PC-9 (cell line): ENCODE measurements around the gene PALLD. TPM values are rescaled to one million over a fixed set of nuclear protein-coding genes. Genes with fewer than 3 reads are reported as not detected.
A peak's percentile ranks its signal among the peaks of the same experiment; 100 is the strongest.

Experiments used
- BruUV-seq: library from RNA; stranded (reverse); fragments of 400-500 nt; replicated peaks from 2 replicates; lab custom pipeline; 2021; lab: Mats Ljungman, UMichigan
- CTCF ChIA-PET: fragments of 300-600 bp; sonication (Branson Sonifier 250); formaldehyde crosslinking; loops from one replicate; lab custom pipeline; 2022; ENCODE audit warnings: antibody characterized with exemption; lab: Charles Lee
- POLR2A ChIA-PET: fragments of 300-600 bp; sonication (Branson Sonifier 250); formaldehyde crosslinking; loops from one replicate; lab custom pipeline; 2022; ENCODE audit warnings: antibody characterized with exemption; ENCODE audit not compliant: unreplicated experiment; lab: Charles Lee
- DNase-seq, 2 experiments: peaks; one replicate each; pipeline versions ENCODE4 v3.0.0 to v3.0.0-alpha.2; 2015 to 2022; ENCODE audit warnings: mixed read lengths in 1 of 2
- H2AFZ ChIP-seq: fragments of 200-600 bp; sonication (generic); 2 replicates; pipeline ENCODE4 v1.8.1; 2017; ENCODE audit warnings: antibody characterized with exemption
- H3F3A ChIP-seq: fragments of 200-600 bp; sonication (generic); 2 replicates; pipeline ENCODE4 v1.8.1; 2017; ENCODE audit warnings: antibody characterized with exemption, mild to moderate bottlenecking, low read depth; ENCODE audit not compliant: insufficient read depth
- H3K27ac ChIP-seq: fragments of 200-600 bp; sonication (generic); 2 replicates; pipeline ENCODE4 v1.6.1; 2016; ENCODE audit warnings: mixed run types
- H3K27me3 ChIP-seq: fragments of 200-600 bp; sonication (generic); 2 replicates; pipeline ENCODE4 v1.6.1; 2016; ENCODE audit warnings: low read depth, mixed run types; ENCODE audit not compliant: insufficient read depth
- H3K36me3 ChIP-seq: fragments of 200-600 bp; sonication (generic); 2 replicates; pipeline ENCODE4 v1.6.1; 2016; ENCODE audit warnings: low read depth, mixed run types
- H3K4me1 ChIP-seq: fragments of 200-600 bp; sonication (generic); replicated peaks from 2 replicates; pipeline ENCODE4 v1.6.1; 2016; ENCODE audit warnings: mixed run types; ENCODE audit not compliant: insufficient read depth
- H3K4me2 ChIP-seq: fragments of 200-600 bp; sonication (generic); 2 replicates; pipeline ENCODE4 v1.6.1; 2017; ENCODE audit warnings: mixed run types
- H3K4me3 ChIP-seq: fragments of 200-600 bp; sonication (generic); 2 replicates; pipeline ENCODE4 v1.6.1; 2016; ENCODE audit warnings: mixed run types
- H3K79me2 ChIP-seq: fragments of 200-600 bp; sonication (generic); 2 replicates; pipeline ENCODE4 v1.6.1; 2017; ENCODE audit warnings: low read depth, mixed run types
- H3K9me2 ChIP-seq: fragments of 200-600 bp; sonication (generic); 2 replicates; pipeline ENCODE4 v1.8.1; 2017; ENCODE audit warnings: mild to moderate bottlenecking; ENCODE audit not compliant: insufficient read depth
- H3K9me3 ChIP-seq: fragments of 200-600 bp; sonication (generic); 2 replicates; pipeline ENCODE4 v1.8.1; 2016; ENCODE audit warnings: low read depth; ENCODE audit not compliant: insufficient read depth
- H4K20me1 ChIP-seq: fragments of 200-600 bp; sonication (generic); 2 replicates; pipeline ENCODE4 v1.8.1; 2017; ENCODE audit not compliant: insufficient read depth
- CTCF ChIP-seq: fragments of 200-600 bp; sonication (generic); conservative IDR thresholded peaks from 2 replicates; pipeline ENCODE4 v1.6.1; 2017; ENCODE audit warnings: mixed run types, antibody characterized with exemption, mild to moderate bottlenecking, moderate library complexity
- EZH2 ChIP-seq: fragments of 200-600 bp; sonication (generic); IDR thresholded peaks from 2 replicates; pipeline ENCODE4 v1.8.0; 2017; ENCODE audit warnings: antibody characterized with exemption, low read depth
- intact Hi-C: fragments of 100-400 bp; cut with micrococcal nuclease; formaldehyde crosslinking; loops from one replicate; pipeline ENCODE4 v1.10.0; 2022; ENCODE audit not compliant: unreplicated experiment
- total RNA-seq: library from RNA; stranded (reverse); gene quantifications from 2 replicates; pipeline ENCODE4 v1.2.3, GENCODE V29; 2021

The PALLD gene
- total RNA-seq, 1 experiment from 2014 or later: 156 TPM

DNA sequence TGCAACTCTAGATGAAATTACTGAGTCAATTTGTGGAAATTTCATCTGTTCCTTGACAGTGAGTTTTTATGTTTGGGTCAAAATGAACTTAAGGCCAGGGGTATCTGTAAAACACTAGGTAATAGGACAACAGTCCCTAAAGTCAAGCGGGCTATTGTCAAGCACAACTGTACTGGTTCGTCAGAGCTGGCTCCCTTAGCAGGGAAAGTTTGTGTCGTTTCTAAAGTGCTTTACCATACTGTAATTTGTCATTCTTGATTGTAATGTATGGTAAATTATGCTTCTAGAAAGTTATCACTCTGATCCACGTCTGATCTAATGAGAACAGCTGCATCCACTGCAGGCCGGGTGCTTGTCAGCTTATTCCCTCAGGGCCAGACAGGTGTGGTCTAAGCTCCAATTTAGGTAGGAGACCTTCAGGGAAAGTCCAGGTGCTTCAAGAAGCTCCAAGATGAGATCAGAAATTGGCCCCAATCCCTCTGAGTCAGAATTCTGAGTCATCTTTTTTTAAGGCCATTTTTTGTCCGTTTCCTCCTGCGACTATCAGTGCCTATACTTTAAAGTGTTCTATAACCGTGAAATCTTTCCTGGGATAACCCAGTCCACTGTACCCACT lies 92.2 kb downstream of the PALLD start:
- Histone ChIP-seq H3K9me2 (no peaks in the 10 kb centered on the region), H3F3A (peaks cover 36% of the 10 kb centered on the region), H4K20me1 (no peaks in the 10 kb centered on the region), H3K4me1 (peaks cover 52% of the 10 kb centered on the region), H3K9me3 (no peaks in the 10 kb centered on the region), H3K27ac (peak overlapping the region; percentile 98), H3K79me2 (no peaks in the 10 kb centered on the region), H3K36me3 (no peaks in the 10 kb centered on the region), H2AFZ (0 out of 2 replicates have a peak overlapping the region, but pooled peaks have one; percentile 6), H3K4me2 (peak overlapping the region; percentile 75), H3K27me3 (no peaks in the 10 kb centered on the region), H3K4me3 (no peak overlapping the region)
- DNase-seq: peak; percentile 75 to 93
- intact Hi-C loops: loop anchor here (1.0 to 10.0 kb wide), 7 partner anchors 42 to 404 kb away; no protein-coding TSS in a partner anchor
- BruUV-seq: no TSS peak
- CTCF ChIA-PET: interaction anchor here (0.8 to 1.0 kb wide), 3 partner anchors 30 to 67 kb away, joined by 3 to 4 read pairs (median 4); no protein-coding TSS in a partner anchor
- POLR2A ChIA-PET: interaction anchor here (0.5 to 1.0 kb wide), 4 partner anchors 12 to 74 kb away, joined by 3 to 10 read pairs (median 4); no protein-coding TSS in a partner anchor
- TF ChIP-seq EZH2 (no peak), CTCF (no peak)

GRCh38 chr4:168592676-168593075 lies 95.8 kb downstream of the PALLD start:
- no peaks in the 10 kb centered on the region for H3K9me3 ChIP-seq
- no peak overlapping the region for H3K4me3 ChIP-seq
- ChIA-PET POLR2A (no interaction called here), CTCF (interaction anchor here (0.6 kb wide), 1 partner anchor 38 kb away, joined by 5 read pairs; no protein-coding TSS in a partner anchor)
- H3K27me3 ChIP-seq: no peaks in the 10 kb centered on the region
- peaks cover 20% of the 10 kb centered on the region for H3F3A ChIP-seq
- H3K4me2 ChIP-seq: no peak overlapping the region
- no peaks in the 10 kb centered on the region for H3K9me2 ChIP-seq
- intact Hi-C loops: no loop called here
- H3K36me3 ChIP-seq: no peaks in the 10 kb centered on the region
- no peaks in the 10 kb centered on the region for H4K20me1 ChIP-seq
- H3K27ac ChIP-seq: no peak overlapping the region
- no TSS peak for BruUV-seq
- DNase-seq: no peak
- H2AFZ ChIP-seq: no peak overlapping the region
- no peaks in the 10 kb centered on the region for H3K79me2 ChIP-seq
- peaks cover 22% of the 10 kb centered on the region for H3K4me1 ChIP-seq
- TF ChIP-seq CTCF: no peak
- no peak for TF ChIP-seq EZH2

DNA sequence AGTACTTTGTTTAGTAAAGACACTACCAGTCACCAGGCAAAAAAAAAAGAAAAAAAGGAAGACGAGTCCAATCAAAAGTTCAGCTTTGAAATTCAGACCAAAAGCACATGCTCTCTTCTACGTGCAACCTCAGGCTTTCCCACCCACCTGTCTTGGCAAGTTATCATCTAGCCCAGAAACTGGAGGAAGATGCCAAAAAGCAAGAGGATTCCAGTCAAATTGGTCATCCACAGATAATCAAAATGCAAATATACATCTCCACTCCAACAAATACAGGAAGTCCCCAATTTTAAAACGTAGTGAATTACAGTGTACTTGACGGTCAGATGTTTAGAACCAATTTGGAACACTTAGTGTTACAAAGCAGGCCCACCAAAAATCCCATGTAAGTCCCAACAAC lies 96.5 kb downstream of the PALLD start:
- DNase-seq: no peak
- Histone ChIP-seq H2AFZ (no peak overlapping the region), H3K36me3 (no peaks in the 10 kb centered on the region), H3K4me1 (peaks cover 16% of the 10 kb centered on the region), H3K4me2 (no peak overlapping the region), H3K27me3 (no peaks in the 10 kb centered on the region), H3K4me3 (no peak overlapping the region), H3F3A (peaks cover 13% of the 10 kb centered on the region), H3K9me2 (no peaks in the 10 kb centered on the region), H3K9me3 (no peaks in the 10 kb centered on the region), H3K79me2 (no peaks in the 10 kb centered on the region), H4K20me1 (no peaks in the 10 kb centered on the region), H3K27ac (no peak overlapping the region)
- ChIA-PET POLR2A (interaction anchor here (0.6 kb wide), 1 partner anchor 28 kb away, joined by 4 read pairs; no protein-coding TSS in a partner anchor), CTCF (no interaction called here)
- BruUV-seq: no TSS peak
- intact Hi-C loops: no loop called here
- no peak for TF ChIP-seq CTCF
- TF ChIP-seq EZH2: no peak
